Measurements from ENCODE around the gene TANGO6.

TANGO6 gene

DNA sequence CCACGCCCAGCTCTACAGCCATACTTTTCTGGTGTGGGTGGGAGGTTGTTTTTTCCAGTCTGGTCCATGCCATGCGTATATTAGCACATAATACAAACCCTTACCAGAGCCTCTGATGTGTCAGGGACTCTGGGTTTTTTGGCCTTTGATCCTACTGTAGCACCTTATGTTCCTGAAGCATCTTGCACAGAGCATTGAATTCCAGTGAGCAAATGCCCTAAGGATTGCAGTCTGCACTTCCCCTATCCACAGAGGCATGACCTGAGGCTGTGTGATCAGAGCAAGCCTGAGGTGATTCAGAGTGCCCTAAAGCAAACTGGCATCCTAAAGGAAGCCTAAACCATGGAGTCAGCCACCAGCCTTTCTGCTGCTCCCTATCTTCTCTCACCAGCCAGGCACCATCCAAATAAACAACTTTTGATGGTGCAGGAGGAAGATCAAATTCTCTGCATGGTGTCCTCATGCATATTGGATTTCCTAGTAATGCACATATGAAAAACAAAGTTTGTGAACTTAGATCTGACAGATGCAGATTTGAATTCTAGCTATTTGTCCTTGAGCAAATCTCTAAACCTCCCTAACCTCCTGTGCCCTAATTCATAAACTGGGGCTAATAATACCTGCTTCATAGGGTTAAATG is 220.9 kb downstream of the TANGO6 start:
- no peak for ATAC-seq

- no peak for ATAC-seq
These were observed 221.5 kb downstream of the TANGO6 start for GRCh38 chr16:69064764-69065313.

- no peak for ATAC-seq
These were observed 226.2 kb downstream of the TANGO6 start for GRCh38 chr16:69069504-69069903.

DNA sequence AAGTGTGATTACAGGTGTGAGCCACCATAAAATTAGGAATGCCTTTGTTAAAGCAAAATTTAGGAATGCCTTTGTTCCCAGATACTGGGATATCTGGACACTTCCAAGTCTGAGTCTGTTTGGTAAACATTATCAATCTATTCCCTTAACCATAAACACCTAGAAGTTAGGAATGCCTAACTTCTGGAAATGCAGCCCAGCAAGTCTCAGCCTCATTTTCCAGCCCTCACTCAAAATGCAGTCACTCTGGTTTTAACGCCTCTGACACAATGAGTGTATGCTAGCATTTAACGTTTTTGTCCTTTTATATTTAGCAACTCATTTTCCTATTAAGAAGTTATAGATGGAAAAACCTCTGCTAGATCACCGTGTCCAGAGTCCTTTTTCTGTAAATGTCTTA is 227.7 kb downstream of the TANGO6 start:
- no peak for ATAC-seq

- ATAC-seq: no peak
These were observed 229.3 kb downstream of the TANGO6 start for GRCh38 chr16:69072640-69072974.

- ATAC-seq: no peak
These were observed 229.9 kb downstream of the TANGO6 start for GRCh38 chr16:69073181-69073702.

- ATAC-seq: no peak
These were observed 233.9 kb downstream of the TANGO6 start for GRCh38 chr16:69077251-69077650.

GRCh38 chr16:69078073-69078472 is 234.7 kb downstream of the TANGO6 start:
- ATAC-seq: no peak

DNA sequence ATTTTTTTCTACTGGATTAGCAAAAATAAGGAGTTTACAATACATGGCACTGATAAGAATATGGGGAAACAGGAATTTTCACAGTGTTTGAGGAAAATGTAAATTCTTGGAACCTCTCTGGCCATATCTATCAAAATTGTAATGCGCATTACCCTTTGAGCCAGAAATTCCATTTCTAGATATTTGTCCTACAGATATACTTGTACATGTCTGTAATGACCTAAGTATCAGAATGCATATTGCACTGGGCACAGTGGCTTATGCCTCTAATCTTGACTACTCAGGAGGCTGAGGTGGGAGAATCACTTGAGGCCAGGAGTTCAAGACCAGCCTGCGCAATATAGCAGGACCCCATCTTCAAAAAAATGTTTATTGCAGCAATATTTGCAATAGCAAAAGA is 236.4 kb downstream of the TANGO6 start:
- no peak for ATAC-seq

DNA sequence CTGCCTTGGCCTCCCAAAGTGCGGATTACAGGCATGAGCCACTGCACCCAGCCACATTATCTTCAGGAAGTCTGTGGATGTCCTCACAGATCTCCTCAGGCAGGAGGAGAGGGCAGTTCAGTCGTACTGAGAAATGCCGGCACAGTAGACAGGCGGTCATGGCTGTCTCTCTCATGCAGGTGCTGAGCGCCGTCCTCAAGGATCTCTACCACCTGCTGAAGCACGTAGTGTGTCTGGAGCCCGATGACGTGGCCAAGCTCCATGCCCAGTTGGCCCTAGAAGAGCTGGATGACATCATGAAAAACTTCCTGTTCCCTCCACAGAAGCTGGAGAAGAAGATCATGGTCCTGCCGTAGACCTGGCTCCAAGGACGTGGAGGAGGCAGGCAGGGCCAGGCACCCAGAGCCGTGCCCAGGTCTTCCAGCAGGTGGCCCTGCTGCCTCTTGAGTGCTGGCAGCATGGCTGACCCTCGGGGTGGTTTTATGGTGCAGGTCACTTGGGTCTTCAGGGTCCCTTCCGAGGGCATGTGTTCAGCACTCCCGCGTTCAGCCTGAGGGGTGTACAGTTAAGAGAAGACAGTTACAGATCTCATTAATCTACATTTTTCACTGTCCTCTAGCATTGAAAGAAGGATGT is 240.1 kb downstream of the TANGO6 start:
- no peak for ATAC-seq

DNA sequence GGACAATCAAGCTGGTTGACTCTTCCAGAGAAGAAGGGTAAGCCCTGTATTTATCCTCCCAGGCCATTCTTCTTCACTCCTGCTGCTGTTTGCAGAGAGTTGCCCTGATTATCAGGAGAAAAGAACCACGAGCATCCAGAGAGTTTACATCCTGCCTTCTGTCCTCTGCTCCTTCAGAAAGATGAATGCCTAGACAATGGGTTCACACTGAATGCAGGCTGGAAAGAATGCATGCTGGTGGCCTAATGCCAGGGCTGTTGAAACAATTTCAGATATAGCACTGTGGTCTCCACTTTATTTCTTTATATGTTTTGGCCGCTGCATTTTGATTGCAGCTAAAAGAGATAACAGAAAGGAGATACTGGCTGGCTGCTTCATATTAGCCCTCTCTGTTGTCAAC is 241.0 kb downstream of the TANGO6 start:
- ATAC-seq: no peak

DNA sequence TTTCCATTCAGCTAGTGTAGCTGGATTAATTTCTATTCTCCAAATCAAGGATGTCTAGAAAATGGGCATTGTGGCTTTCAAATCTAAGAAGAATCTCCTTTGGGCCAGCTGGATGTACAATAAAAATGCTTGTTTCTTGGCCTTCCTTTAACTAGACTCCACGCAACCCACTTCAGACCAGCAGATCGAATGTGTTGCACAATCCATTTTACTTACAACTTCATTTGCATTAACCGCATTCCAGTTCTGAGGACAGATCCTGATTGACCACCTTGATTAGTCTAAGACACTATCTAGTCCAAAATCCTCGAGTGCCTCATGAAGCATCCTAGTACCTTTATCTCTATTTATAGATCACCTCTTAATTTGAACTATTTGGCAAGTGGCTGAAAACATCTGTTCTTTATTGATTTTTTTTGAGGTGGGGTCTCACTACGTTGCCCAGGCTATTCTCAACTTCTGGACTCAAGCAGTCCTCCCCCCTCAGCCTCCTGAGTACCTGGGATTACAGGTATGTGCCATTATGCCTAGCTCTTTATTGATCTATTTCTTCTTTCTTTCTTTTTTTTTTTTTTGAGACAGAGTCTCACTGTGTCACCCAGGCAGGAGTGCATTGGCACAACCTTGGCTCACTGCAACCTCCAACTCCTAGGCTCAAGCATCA is 241.8 kb downstream of the TANGO6 start:
- no peak for ATAC-seq

DNA sequence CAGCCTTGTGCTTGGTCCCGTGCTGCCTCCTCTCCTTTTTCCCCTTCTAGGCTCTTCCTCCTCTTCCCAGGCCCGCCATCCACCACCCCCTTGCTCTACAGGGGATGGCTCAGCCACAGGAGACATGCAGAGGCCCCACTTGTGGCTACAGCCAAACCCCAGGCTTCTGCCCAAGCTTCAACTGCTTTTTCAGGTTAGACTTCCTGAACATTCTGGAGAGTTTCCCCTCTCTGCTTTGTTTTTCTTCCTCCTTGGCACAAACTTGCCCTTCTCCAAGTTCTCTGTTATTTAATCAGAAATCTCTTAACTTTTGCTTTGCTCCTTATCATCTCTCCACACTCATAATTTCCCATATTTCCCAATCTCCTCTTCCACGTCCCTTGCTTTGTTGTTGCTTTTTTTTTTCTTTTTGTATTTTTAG is 243.8 kb downstream of the TANGO6 start:
- no peak for ATAC-seq

GRCh38 chr16:69088684-69089083 is 245.4 kb downstream of the TANGO6 start:
- ATAC-seq: no peak

- ATAC-seq: peak; percentile 88 to 92
These were observed 246.0 kb downstream of the TANGO6 start for GRCh38 chr16:69089091-69089910.

GRCh38 chr16:69093974-69094373 is 250.6 kb downstream of the TANGO6 start:
- no peak for ATAC-seq

DNA sequence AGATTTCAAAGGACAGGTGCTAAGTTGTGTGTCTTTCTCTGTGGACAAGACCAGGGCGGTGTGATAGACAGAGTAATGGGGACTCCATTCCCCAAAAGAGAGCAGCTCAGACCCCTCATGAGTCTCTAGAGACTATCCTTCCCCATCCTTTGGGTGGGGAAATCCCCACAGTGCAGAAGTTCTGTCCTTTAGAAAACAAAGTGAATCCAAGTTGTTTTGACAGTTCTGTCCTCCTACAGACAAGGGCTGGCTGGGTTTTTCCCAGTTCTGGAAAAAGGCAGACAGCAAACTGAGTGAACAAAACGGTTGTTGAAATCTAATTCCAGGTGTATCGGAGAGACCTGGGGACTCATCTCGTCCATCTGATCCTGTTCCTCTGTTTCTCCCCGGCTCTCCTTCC is 251.2 kb downstream of the TANGO6 start:
- no peak for ATAC-seq

- ATAC-seq: no peak
These were observed 251.9 kb downstream of the TANGO6 start for GRCh38 chr16:69095193-69095592.

DNA sequence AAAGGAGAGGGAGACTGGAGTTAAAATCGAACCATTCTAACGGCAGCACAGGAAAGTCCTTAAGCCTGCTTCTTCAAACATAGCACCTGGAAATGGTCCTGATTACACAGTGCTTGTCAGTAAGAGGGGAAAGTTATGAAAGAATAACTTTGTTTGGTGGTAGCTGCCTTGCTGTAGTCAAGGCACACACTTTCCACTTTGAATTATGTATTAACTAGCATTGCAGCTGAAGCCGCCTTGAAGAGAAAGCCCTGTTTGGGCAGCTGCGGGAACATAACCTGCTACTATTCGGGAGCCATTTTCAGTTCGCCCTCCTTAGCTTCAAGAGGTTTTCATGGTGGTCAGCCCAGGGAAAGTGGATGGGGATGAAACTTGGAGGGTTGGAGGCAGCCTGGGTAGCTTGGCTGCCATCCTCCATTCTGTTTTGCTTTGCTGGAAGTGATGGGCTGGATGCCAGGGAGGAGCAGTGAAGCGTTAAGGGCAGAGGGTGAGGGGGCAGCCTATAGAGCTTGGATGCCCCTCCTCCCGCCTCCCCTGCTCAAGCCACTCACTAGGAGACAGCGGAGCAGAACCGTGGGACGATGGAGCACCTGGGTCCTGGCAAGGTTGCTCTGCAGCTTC is 256.9 kb downstream of the TANGO6 start:
- ATAC-seq: no peak

- ATAC-seq: peak; percentile 65 to 66
These were observed 262.4 kb downstream of the TANGO6 start, which contains the start of gene HAS3 for GRCh38 chr16:69105501-69106361. Gene HAS3 (plus strand): TSS chr16:69105653. CDS start chr16:69109396, 3,743 bp downstream.
